ENCODE data around the gene CSAD.

DNA sequence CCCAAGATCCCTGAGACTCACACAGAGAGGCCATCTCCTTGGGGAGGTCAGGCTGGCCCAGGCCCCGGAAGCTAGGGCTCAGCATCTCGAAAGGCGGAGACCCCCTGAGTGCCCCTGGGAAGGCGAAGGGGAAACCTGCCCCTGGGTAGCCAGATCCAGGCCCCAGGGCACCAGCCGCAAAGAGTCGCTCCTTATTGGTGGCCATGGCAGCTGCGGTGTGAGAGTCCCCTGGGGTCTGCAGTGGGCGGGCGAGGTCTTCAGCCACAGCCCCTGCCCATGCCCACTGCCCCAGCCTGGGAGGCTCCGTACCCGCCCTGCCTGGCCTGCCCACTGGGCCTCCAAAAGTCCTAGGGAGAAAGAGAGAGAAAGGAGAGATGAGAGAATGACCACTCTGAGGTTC lies 46.6 kb upstream of the CSAD start:
- TF ChIP-seq POLR2AphosphoS5 (IDR thresholded peaks at IDR 0.05; ENCODE audit: low read depth, low read length) (no peak), CTCF (IDR thresholded peaks at IDR 0.05) (no peak), SIN3A (IDR thresholded peaks at IDR 0.05; ENCODE audit: borderline replicate concordance, insufficient read depth, low read depth, low read length) (no peak)
